ENCODE measurements around the gene CPSF4L.

CPSF4L gene

GRCh38 chr17:73249700-73250099 is 12.0 kb downstream of the CPSF4L start:
- Histone ChIP-seq H3K4me1 (ENCODE audit: control extremely low read depth in 1 of 4, control insufficient read depth in 4 of 4, insufficient read depth in 4 of 4, low read length in 3 of 4) (no peaks in the 10 kb centered on the region), H3K4me3 (ENCODE audit: control insufficient read depth in 1 of 7, extremely low read depth in 1 of 7, insufficient read depth in 4 of 7, low read depth in 2 of 7, low read length in 6 of 7) (no peak overlapping the region), H3K9me3 (ENCODE audit: control extremely low read depth in 1 of 5, control insufficient read depth in 4 of 5, insufficient read depth in 2 of 5, low read depth in 1 of 5, low read length in 4 of 5) (no peaks in the 10 kb centered on the region), H3K36me3 (ENCODE audit: control insufficient read depth in 4 of 4, insufficient read depth in 4 of 4, low read length in 3 of 4) (peaks cover 0 to 37% (median 13%) of the 10 kb centered on the region in 4 experiments), H3K27me3 (replicated peaks in 2 of 5; ENCODE audit: control insufficient read depth in 4 of 5, insufficient read depth in 5 of 5, low read length in 4 of 5) (no peaks in the 10 kb centered on the region), H3K27ac (ENCODE audit: insufficient read depth in 1 of 2, low read depth in 1 of 2, low read length in 2 of 2, poor library complexity in 1 of 2, severe bottlenecking in 2 of 2) (no peak overlapping the region)
- POLR2A ChIA-PET: no interaction called here
- no peak for DNase-seq
- CTCF ChIA-PET: interaction anchor here (0.9 to 2.9 kb wide), 6 partner anchors 9 to 525 kb away, joined by 3 to 14 read pairs (median 4); no protein-coding TSS in a partner anchor
- WGBS (ENCODE audit: insufficient coverage): 99% methylated on average over 7 of the region's 8 CpGs

GRCh38 chr17:73248532-73248931 is 13.1 kb downstream of the CPSF4L start:
- Histone ChIP-seq H3K4me3 (ENCODE audit: control insufficient read depth in 1 of 7, extremely low read depth in 1 of 7, insufficient read depth in 4 of 7, low read depth in 2 of 7, low read length in 6 of 7) (no peak overlapping the region), H3K36me3 (ENCODE audit: control insufficient read depth in 4 of 4, insufficient read depth in 4 of 4, low read length in 3 of 4) (peaks cover 0 to 43% (median 18%) of the 10 kb centered on the region in 4 experiments), H3K27ac (ENCODE audit: insufficient read depth in 1 of 2, low read depth in 1 of 2, low read length in 2 of 2, poor library complexity in 1 of 2, severe bottlenecking in 2 of 2) (no peak overlapping the region), H3K27me3 (replicated peaks in 2 of 5; ENCODE audit: control insufficient read depth in 4 of 5, insufficient read depth in 5 of 5, low read length in 4 of 5) (no peaks in the 10 kb centered on the region), H3K9me3 (ENCODE audit: control extremely low read depth in 1 of 5, control insufficient read depth in 4 of 5, insufficient read depth in 2 of 5, low read depth in 1 of 5, low read length in 4 of 5) (no peaks in the 10 kb centered on the region), H3K4me1 (ENCODE audit: control extremely low read depth in 1 of 4, control insufficient read depth in 4 of 4, insufficient read depth in 4 of 4, low read length in 3 of 4) (no peaks in the 10 kb centered on the region)
- DNase-seq: no peak
- WGBS (ENCODE audit: insufficient coverage): 100% methylated on average over 3 of the region's 10 CpGs
- POLR2A ChIA-PET: no interaction called here
- CTCF ChIA-PET: interaction anchor here (0.7 to 2.0 kb wide), 4 partner anchors 13 to 521 kb away, joined by 3 to 4 read pairs (median 3); no protein-coding TSS in a partner anchor

- POLR2A ChIA-PET: no interaction called here
- no peak overlapping the region for H3K27ac ChIP-seq (ENCODE audit: insufficient read depth in 1 of 2, low read depth in 1 of 2, low read length in 2 of 2, poor library complexity in 1 of 2, severe bottlenecking in 2 of 2)
- H3K27me3 ChIP-seq (replicated peaks in 2 of 5; ENCODE audit: control insufficient read depth in 4 of 5, insufficient read depth in 5 of 5, low read length in 4 of 5): no peaks in the 10 kb centered on the region
- peaks cover 0 to 45% (median 20%) of the 10 kb centered on the region in 4 experiments for H3K36me3 ChIP-seq (ENCODE audit: control insufficient read depth in 4 of 4, insufficient read depth in 4 of 4, low read length in 3 of 4)
- CTCF ChIA-PET: interaction anchor here (0.5 to 1.5 kb wide), 4 partner anchors 12 to 520 kb away, joined by 3 read pairs; a partner anchor contains a TSS
- no peaks in the 10 kb centered on the region for H3K9me3 ChIP-seq (ENCODE audit: control extremely low read depth in 1 of 5, control insufficient read depth in 4 of 5, insufficient read depth in 2 of 5, low read depth in 1 of 5, low read length in 4 of 5)
- no peaks in the 10 kb centered on the region for H3K4me1 ChIP-seq (ENCODE audit: control extremely low read depth in 1 of 4, control insufficient read depth in 4 of 4, insufficient read depth in 4 of 4, low read length in 3 of 4)
- WGBS (ENCODE audit: insufficient coverage): 100% methylated on average over 2 of the region's 2 CpGs
- no peak for DNase-seq
- H3K4me3 ChIP-seq (ENCODE audit: control insufficient read depth in 1 of 7, extremely low read depth in 1 of 7, insufficient read depth in 4 of 7, low read depth in 2 of 7, low read length in 6 of 7): no peak overlapping the region
Measured at GRCh38 chr17:73247726-73248125, 14.0 kb downstream of the CPSF4L start.

DNA sequence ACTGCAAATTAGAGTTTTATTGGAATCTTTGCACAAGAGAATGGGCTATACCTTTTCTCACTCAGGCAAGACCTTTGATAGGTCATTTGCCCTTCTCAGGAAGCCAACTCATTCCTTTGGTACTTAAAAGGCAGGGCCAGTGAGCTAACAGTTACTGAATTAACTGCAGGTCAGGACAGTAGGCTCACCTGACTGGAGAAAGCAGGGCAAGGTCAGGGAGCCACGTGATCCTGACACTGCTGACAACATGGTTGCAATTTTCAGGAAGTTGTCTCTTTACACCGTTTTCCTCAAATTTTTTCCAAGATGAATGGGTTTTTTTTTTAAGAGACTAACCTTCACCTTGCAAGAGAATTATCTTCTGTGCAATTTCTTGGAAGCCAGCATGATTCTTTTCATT is 21.1 kb downstream of the CPSF4L start:
- CTCF ChIA-PET: interaction anchor here (0.9 to 1.3 kb wide), 4 partner anchors 9 to 513 kb away, joined by 3 to 4 read pairs (median 3); no protein-coding TSS in a partner anchor

GRCh38 chr17:73237714-73238113 is 24.0 kb downstream of the CPSF4L start:
- H3K36me3 ChIP-seq (ENCODE audit: control insufficient read depth in 4 of 4, insufficient read depth in 4 of 4, low read length in 3 of 4): peaks cover 17 to 49% (median 37%) of the 10 kb centered on the region in 4 experiments
- CTCF ChIA-PET: interaction anchor here (1.4 to 1.8 kb wide), 2 partner anchors 13 to 16 kb away, joined by 5 read pairs; no protein-coding TSS in a partner anchor
- H3K27me3 ChIP-seq (replicated peaks in 2 of 5; ENCODE audit: control insufficient read depth in 4 of 5, insufficient read depth in 5 of 5, low read length in 4 of 5): no peaks in the 10 kb centered on the region
- 62% methylated on average over 6 of the region's 6 CpGs for WGBS (ENCODE audit: insufficient coverage)
- no peaks in the 10 kb centered on the region for H3K9me3 ChIP-seq (ENCODE audit: control extremely low read depth in 1 of 5, control insufficient read depth in 4 of 5, insufficient read depth in 2 of 5, low read depth in 1 of 5, low read length in 4 of 5)
- H3K4me3 ChIP-seq (ENCODE audit: control insufficient read depth in 1 of 7, extremely low read depth in 1 of 7, insufficient read depth in 4 of 7, low read depth in 2 of 7, low read length in 6 of 7): no peak overlapping the region
- POLR2A ChIA-PET: no interaction called here
- peaks cover 8 to 21% (median 9%) of the 10 kb centered on the region in 4 experiments for H3K4me1 ChIP-seq (ENCODE audit: control extremely low read depth in 1 of 4, control insufficient read depth in 4 of 4, insufficient read depth in 4 of 4, low read length in 3 of 4)
- no peak for DNase-seq
- peak overlapping the region; percentile 12 to 60 for H3K27ac ChIP-seq (ENCODE audit: insufficient read depth in 1 of 2, low read depth in 1 of 2, low read length in 2 of 2, poor library complexity in 1 of 2, severe bottlenecking in 2 of 2)

More for the DNA sequence above, 21.1 kb downstream of the CPSF4L start:
- no peak for DNase-seq
- no peaks in the 10 kb centered on the region for H3K27me3 ChIP-seq (replicated peaks in 2 of 5; ENCODE audit: control insufficient read depth in 4 of 5, insufficient read depth in 5 of 5, low read length in 4 of 5)
- no peak overlapping the region for H3K27ac ChIP-seq (ENCODE audit: insufficient read depth in 1 of 2, low read depth in 1 of 2, low read length in 2 of 2, poor library complexity in 1 of 2, severe bottlenecking in 2 of 2)
- H3K9me3 ChIP-seq (ENCODE audit: control extremely low read depth in 1 of 5, control insufficient read depth in 4 of 5, insufficient read depth in 2 of 5, low read depth in 1 of 5, low read length in 4 of 5): no peaks in the 10 kb centered on the region
- no peak overlapping the region for H3K4me3 ChIP-seq (ENCODE audit: control insufficient read depth in 1 of 7, extremely low read depth in 1 of 7, insufficient read depth in 4 of 7, low read depth in 2 of 7, low read length in 6 of 7)
- H3K4me1 ChIP-seq (ENCODE audit: control extremely low read depth in 1 of 4, control insufficient read depth in 4 of 4, insufficient read depth in 4 of 4, low read length in 3 of 4): peaks cover 0 to 9% (median 0%) of the 10 kb centered on the region in 4 experiments
- WGBS (ENCODE audit: insufficient coverage): 58% methylated on average over 1 of the region's 2 CpGs
- POLR2A ChIA-PET: no interaction called here
- H3K36me3 ChIP-seq (ENCODE audit: control insufficient read depth in 4 of 4, insufficient read depth in 4 of 4, low read length in 3 of 4): peaks cover 17 to 60% (median 44%) of the 10 kb centered on the region in 4 experiments

- no peak overlapping the region for H3K27ac ChIP-seq (ENCODE audit: insufficient read depth in 1 of 2, low read depth in 1 of 2, low read length in 2 of 2, poor library complexity in 1 of 2, severe bottlenecking in 2 of 2)
- no peak for DNase-seq
- peaks cover 17 to 35% (median 28%) of the 10 kb centered on the region in 4 experiments for H3K36me3 ChIP-seq (ENCODE audit: control insufficient read depth in 4 of 4, insufficient read depth in 4 of 4, low read length in 3 of 4)
- ChIA-PET CTCF (interaction anchor here (0.9 to 2.4 kb wide), 5 partner anchors 21 to 506 kb away, joined by 3 to 5 read pairs (median 3); no protein-coding TSS in a partner anchor), POLR2A (no interaction called here)
- WGBS (ENCODE audit: insufficient coverage): 98% methylated on average over 9 of the region's 10 CpGs
- H3K9me3 ChIP-seq (ENCODE audit: control extremely low read depth in 1 of 5, control insufficient read depth in 4 of 5, insufficient read depth in 2 of 5, low read depth in 1 of 5, low read length in 4 of 5): no peaks in the 10 kb centered on the region
- no peak overlapping the region for H3K4me3 ChIP-seq (ENCODE audit: control insufficient read depth in 1 of 7, extremely low read depth in 1 of 7, insufficient read depth in 4 of 7, low read depth in 2 of 7, low read length in 6 of 7)
- H3K4me1 ChIP-seq (ENCODE audit: control extremely low read depth in 1 of 4, control insufficient read depth in 4 of 4, insufficient read depth in 4 of 4, low read length in 3 of 4): peaks cover 14 to 34% (median 21%) of the 10 kb centered on the region in 4 experiments
- no peaks in the 10 kb centered on the region for H3K27me3 ChIP-seq (replicated peaks in 2 of 5; ENCODE audit: control insufficient read depth in 4 of 5, insufficient read depth in 5 of 5, low read length in 4 of 5)
Measured at GRCh38 chr17:73234736-73235135, 26.9 kb downstream of the CPSF4L start.

DNA sequence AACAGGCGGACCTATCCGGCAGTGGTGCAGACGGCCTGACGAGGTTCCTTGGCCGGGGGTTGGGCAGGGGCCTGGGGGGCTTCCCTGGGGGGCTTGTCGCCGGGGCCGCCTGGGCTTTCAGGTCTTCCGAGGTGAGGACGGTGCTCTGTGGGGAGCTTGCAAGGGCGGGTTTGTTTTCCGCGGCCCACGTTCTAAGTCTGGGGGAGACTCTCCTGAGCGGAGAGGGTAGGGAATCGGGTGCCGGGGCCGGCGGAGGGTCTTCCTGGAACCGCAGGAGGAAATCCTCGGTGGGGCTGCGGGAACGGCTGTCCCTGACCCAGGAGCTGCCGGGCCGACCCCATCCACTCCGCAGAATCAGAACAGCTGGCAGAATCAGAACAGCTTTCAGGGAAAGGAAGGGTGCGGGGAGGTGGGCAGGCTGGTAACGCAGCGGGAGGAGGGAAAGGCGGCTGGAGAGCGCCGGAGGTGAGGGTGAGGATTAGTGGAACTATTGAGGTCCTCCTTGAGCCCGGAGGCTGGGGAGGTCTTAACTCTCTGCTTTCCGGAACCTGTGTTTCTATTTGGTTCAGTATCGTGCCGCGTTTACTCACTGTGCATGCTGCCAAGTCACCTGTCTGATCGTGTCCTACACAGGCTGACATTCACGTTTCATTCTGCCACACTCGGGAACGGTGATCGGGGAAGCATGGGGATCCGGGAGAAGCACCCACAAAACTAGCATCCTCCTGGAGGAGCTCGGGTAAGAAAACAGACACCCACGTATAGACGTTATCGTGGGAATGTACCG is 28.9 kb downstream of the CPSF4L start:
- under 1% methylated on average over 38 of the region's 48 CpGs for WGBS (ENCODE audit: insufficient coverage)
- peak overlapping the region; percentile 80 to 92 for H3K27ac ChIP-seq (ENCODE audit: insufficient read depth in 1 of 2, low read depth in 1 of 2, low read length in 2 of 2, poor library complexity in 1 of 2, severe bottlenecking in 2 of 2)
- peak; percentile 22 to 72 (median 57) for DNase-seq
- peak overlapping the region; percentile 75 to 98 (median 93) for H3K4me3 ChIP-seq (ENCODE audit: control insufficient read depth in 1 of 7, extremely low read depth in 1 of 7, insufficient read depth in 4 of 7, low read depth in 2 of 7, low read length in 6 of 7)
- no peaks in the 10 kb centered on the region for H3K27me3 ChIP-seq (replicated peaks in 2 of 5; ENCODE audit: control insufficient read depth in 4 of 5, insufficient read depth in 5 of 5, low read length in 4 of 5)
- CTCF ChIA-PET: interaction anchor here (0.6 to 2.0 kb wide), 10 partner anchors 13 to 507 kb away, joined by 3 to 7 read pairs (median 4); no protein-coding TSS in a partner anchor
- POLR2A ChIA-PET: interaction anchor here (0.9 to 1.2 kb wide), 3 partner anchors 9 to 28 kb away, joined by 3 read pairs; no protein-coding TSS in a partner anchor
- peaks cover 15 to 47% (median 31%) of the 10 kb centered on the region in 4 experiments for H3K4me1 ChIP-seq (ENCODE audit: control extremely low read depth in 1 of 4, control insufficient read depth in 4 of 4, insufficient read depth in 4 of 4, low read length in 3 of 4)
- H3K9me3 ChIP-seq (ENCODE audit: control extremely low read depth in 1 of 5, control insufficient read depth in 4 of 5, insufficient read depth in 2 of 5, low read depth in 1 of 5, low read length in 4 of 5): no peaks in the 10 kb centered on the region
- H3K36me3 ChIP-seq (ENCODE audit: control insufficient read depth in 4 of 4, insufficient read depth in 4 of 4, low read length in 3 of 4): peaks cover 14 to 25% (median 19%) of the 10 kb centered on the region in 4 experiments

Data from common myeloid progenitor, CD34-positive (primary cell).